Endothelial cell of umbilical vein (primary cell): ENCODE results near the gene USP11. TPM values are rescaled to one million over a fixed set of nuclear protein-coding genes. Genes with fewer than 3 reads are reported as not detected.

Experiments
- BruUV-seq: library from RNA; stranded (reverse); fragments of 400-500 nt; replicated peaks from 2 replicates; lab custom pipeline; 2021; lab: Mats Ljungman, UMichigan
- CTCF ChIA-PET: fragments of 300-600, 350-600 bp; sonication (Branson Sonifier 250); formaldehyde crosslinking; loops from one replicate; lab custom pipeline; 2021; ENCODE audit warnings: antibody characterized with exemption, inconsistent platforms; lab: Charles Lee
- POLR2A ChIA-PET: fragments of 300-600, 350-600 bp; sonication (Branson Sonifier 250); formaldehyde crosslinking; loops from one replicate; lab custom pipeline; 2021; ENCODE audit warnings: antibody characterized with exemption, inconsistent platforms; lab: Charles Lee
- DNase-seq: peaks from one replicate; pipeline ENCODE4 v3.0.0-alpha.2; 2011; ENCODE audit warnings: low read depth, low spot score
- FAIRE-seq: peaks from 2 replicates; lab custom pipeline; 2011; peaks lifted over from hg19 to GRCh38; lab: Jason Lieb, UNC
- H2AFZ ChIP-seq: 2 replicates; pipeline ENCODE4 v1.6.0; 2012; ENCODE audit warnings: low read depth, low read length, control low read depth, inconsistent platforms
- H3K27ac ChIP-seq: 2 replicates; pipeline ENCODE4 v1.5.1; 2011; ENCODE audit warnings: low read depth, mild to moderate bottlenecking, control low read depth, low read length, moderate library complexity; ENCODE audit not compliant: insufficient read depth
- H3K27me3 ChIP-seq, 2 experiments: 2 replicates each; pipeline versions ENCODE4 v1.6.0 to v1.6.1; 2011; ENCODE audit warnings: low read length in 2 of 2, mixed read lengths in 1 of 2; ENCODE audit not compliant: control insufficient read depth in 2 of 2, insufficient read depth in 2 of 2
- H3K36me3 ChIP-seq, 2 experiments: 2 replicates in 1 of 2; 3 replicates in 1 of 2; pipeline ENCODE4 v1.5.1; 2011; ENCODE audit warnings: low read length in 2 of 2, mild to moderate bottlenecking in 1 of 2, moderate library complexity in 1 of 2; ENCODE audit not compliant: control insufficient read depth in 2 of 2, insufficient read depth in 2 of 2; ENCODE audit errors: extremely low read depth in 1 of 2
- H3K4me1 ChIP-seq: 3 replicates; pipeline ENCODE4 v1.5.1; 2011; ENCODE audit warnings: mild to moderate bottlenecking, low read length; ENCODE audit not compliant: control insufficient read depth, insufficient read depth; ENCODE audit errors: extremely low read depth
- H3K4me2 ChIP-seq: 2 replicates; pipeline ENCODE4 v1.6.1; 2011; ENCODE audit warnings: low read length, control low read depth, mixed read lengths; ENCODE audit not compliant: insufficient read depth
- H3K4me3 ChIP-seq, 3 experiments: fragments of 200-600 bp in 1 of 3; sonication (generic), shearing (Covaris generic) in 1 of 3; replicated peaks in 1 of 3; 2 replicates each; pipeline ENCODE4 v1.5.1; 2011 to 2016; ENCODE audit warnings: control low read depth in 3 of 3, low read length in 3 of 3, mild to moderate bottlenecking in 2 of 3, inconsistent platforms in 1 of 3, low read depth in 1 of 3, moderate library complexity in 1 of 3; ENCODE audit not compliant: insufficient read depth in 1 of 3
- H3K79me2 ChIP-seq: 2 replicates; pipeline ENCODE4 v1.6.0; 2012; ENCODE audit warnings: low read length, inconsistent platforms; ENCODE audit not compliant: control insufficient read depth, insufficient read depth
- H3K9ac ChIP-seq: replicated peaks from 2 replicates; pipeline ENCODE3; 2011; ENCODE audit warnings: low read length, control low read depth; ENCODE audit not compliant: insufficient read depth; ENCODE audit errors: extremely low read depth
- H3K9me1 ChIP-seq: replicated peaks from 3 replicates; pipeline ENCODE4 v1.6.0; 2011; ENCODE audit warnings: mild to moderate bottlenecking, low read length; ENCODE audit not compliant: control insufficient read depth, insufficient read depth; ENCODE audit errors: extremely low read depth
- H3K9me3 ChIP-seq: replicated peaks from 2 replicates; pipeline ENCODE4 v1.5.1; 2012; ENCODE audit warnings: low read length, inconsistent platforms; ENCODE audit not compliant: control insufficient read depth, insufficient read depth
- H4K20me1 ChIP-seq: replicated peaks from 2 replicates; pipeline ENCODE3; 2011; ENCODE audit warnings: mild to moderate bottlenecking, low read length; ENCODE audit not compliant: control insufficient read depth, insufficient read depth; ENCODE audit errors: extremely low read depth
- CTCF ChIP-seq, 2 donors: IDR thresholded peaks; 1 replicate in 1 of 2; 2 replicates in 1 of 2; pipeline ENCODE4 v1.5.1; 2011; ENCODE audit warnings: low read length in 2 of 2, mild to moderate bottlenecking in 2 of 2, moderate library complexity in 2 of 2, control low read depth in 1 of 2, inconsistent platforms in 1 of 2, low read depth in 1 of 2; ENCODE audit not compliant: insufficient read depth in 1 of 2; ENCODE audit errors: extremely low read depth in 1 of 2
- FOS ChIP-seq: IDR thresholded peaks from 2 replicates; pipeline ENCODE4 v1.6.1; 2011; ENCODE audit warnings: mild to moderate bottlenecking, low read length, moderate library complexity, borderline replicate concordance; ENCODE audit not compliant: insufficient read depth
- GATA2 ChIP-seq: IDR thresholded peaks from 2 replicates; pipeline ENCODE4 v1.7.0; 2011; ENCODE audit warnings: low read depth, mild to moderate bottlenecking, moderate library complexity, mixed read lengths, low read length; ENCODE audit not compliant: insufficient read length, insufficient read depth
- JUN ChIP-seq: IDR thresholded peaks from 2 replicates; pipeline ENCODE4 v1.6.1; 2011; ENCODE audit warnings: borderline replicate concordance, low read depth; ENCODE audit not compliant: insufficient read length, insufficient read depth
- MAX ChIP-seq: IDR thresholded peaks from 2 replicates; pipeline ENCODE4 v1.6.1; 2011; ENCODE audit not compliant: insufficient read depth, insufficient read length
- MYC ChIP-seq: IDR thresholded peaks from one replicate; pipeline ENCODE4 v1.6.1; 2011; ENCODE audit warnings: mild to moderate bottlenecking, low read depth, low read length
- POLR2A ChIP-seq: IDR thresholded peaks from 2 replicates; pipeline ENCODE4 v1.6.1; 2012; ENCODE audit warnings: low read depth, mild to moderate bottlenecking, control low read depth, low read length
- POLR2AphosphoS5 ChIP-seq: IDR thresholded peaks from 2 replicates; pipeline ENCODE4 v1.6.1; 2012; ENCODE audit warnings: low read depth, mild to moderate bottlenecking, control low read depth, low read length, moderate library complexity; ENCODE audit not compliant: insufficient read depth
- dilution Hi-C: fragments of 300-500 bp; cut with MboI; formaldehyde crosslinking; loops from one replicate; pipeline ENCODE4 v1.15.0; 2019; ENCODE audit warnings: low sequenced_read_pairs; ENCODE audit not compliant: extremely low pct_ligation_motif_present
- intact Hi-C: fragments of 100-400 bp; cut with micrococcal nuclease; formaldehyde crosslinking; loops from one replicate; pipeline ENCODE4 v1.10.0; 2022
- polyA plus RNA-seq, 4 experiments: library from polyadenylated mRNA; depleted of rRNA in 3 of 4; stranded (reverse) in 3 of 4; unstranded in 1 of 4; fragments of >200 nt; gene quantifications; 2 replicates each; pipeline versions ENCODE4 v1.2.1 to v1.2.3, GENCODE V29; 2011 to 2012; ENCODE audit warnings: missing spikeins in 1 of 4
- total RNA-seq: library from RNA; stranded (reverse); gene quantifications from 2 replicates; pipeline ENCODE4 v1.2.3, GENCODE V29; 2021

USP11 gene
- total and polyA plus RNA-seq, 2 donors (not counting 3 experiments of a cell fraction or from before 2014, with no cell fraction given), result 24.0 to 36.4 TPM

GRCh38 chrX:47198687-47199080, 34.1 kb upstream of the USP11 start:
- CTCF ChIA-PET, result no interaction called here
- H3K27me3 ChIP-seq, result no peaks in the 10 kb centered on the region
- no TSS peak for BruUV-seq
- no peak for FAIRE-seq
- POLR2A ChIA-PET, result no interaction called here
- no peaks in the 10 kb centered on the region for H4K20me1 ChIP-seq
- no peak overlapping the region for H3K4me3 ChIP-seq
- H3K9me1 ChIP-seq, result no peaks in the 10 kb centered on the region
- TF ChIP-seq MYC (no peak), FOS (no peak), JUN (no peak), POLR2A (no peak), POLR2AphosphoS5 (no peak), CTCF (IDR thresholded peaks at IDR 0.05; ENCODE audit: extremely low read depth in 1 of 2, insufficient read depth in 1 of 2, low read depth in 1 of 2, low read length in 2 of 2) (no peak), GATA2 (no peak), MAX (no peak)
- H3K9me3 ChIP-seq, result no peaks in the 10 kb centered on the region
- no peak overlapping the region for H2AFZ ChIP-seq
- intact Hi-C loops, result no loop called here
- no peak for DNase-seq
- H3K79me2 ChIP-seq, result peaks cover 58% of the 10 kb centered on the region
- peaks cover 12 to 45% of the 10 kb centered on the region in 2 experiments for H3K36me3 ChIP-seq
- no peak overlapping the region for H3K9ac ChIP-seq
- no peak overlapping the region for H3K27ac ChIP-seq
- dilution Hi-C loops, result no loop called here
- peaks cover 23% of the 10 kb centered on the region for H3K4me1 ChIP-seq
- no peak overlapping the region for H3K4me2 ChIP-seq
